HepG2 (cell line): ENCODE results near the gene SOX4. TPM values are rescaled to one million over a fixed set of nuclear protein-coding genes. Genes with fewer than 3 reads are reported as not detected.

Experiments used
- AGO2 ChIP-seq: fragments of 200-400 bp; formaldehyde crosslinking; optimal IDR thresholded peaks from 2 replicates; pipeline ENCODE3; 2017; ENCODE audit warnings: mild to moderate bottlenecking, low read depth, low read length, moderate library complexity
- EHMT2 ChIP-seq: fragments of 200-600 bp; sonication (generic); IDR thresholded peaks from 2 replicates; pipeline ENCODE4 v1.7.0; 2017; ENCODE audit warnings: antibody characterized with exemption, low read depth, low read length, borderline replicate concordance
- EZH2 ChIP-seq: conservative IDR thresholded peaks from 2 replicates; pipeline ENCODE4 v1.6.1; 2012; ENCODE audit warnings: mild to moderate bottlenecking, low read depth, low read length, moderate library complexity
- GLI4 ChIP-seq: sonication (generic); formaldehyde crosslinking; IDR thresholded peaks from 2 replicates; pipeline ENCODE4 v1.5.1; 2020; ENCODE audit warnings: missing genetic modification reagents, mild to moderate bottlenecking, moderate library complexity, borderline replicate concordance
- HNF4G ChIP-seq, 2 experiments: sonication (generic) in 1 of 2; formaldehyde crosslinking in 1 of 2; IDR thresholded peaks; 2 replicates each; pipeline versions ENCODE4 v1.4.0 to v1.6.1; 2011 to 2020; ENCODE audit warnings: borderline replicate concordance in 2 of 2, low read depth in 2 of 2, mild to moderate bottlenecking in 2 of 2, low read length in 1 of 2, missing genetic modification reagents in 1 of 2, moderate library complexity in 1 of 2
- IRF2 ChIP-seq: IDR thresholded peaks from 2 replicates; pipeline ENCODE4 v1.6.1; 2018; ENCODE audit warnings: missing genetic modification reagents, missing compliant biosample characterization
- KDM3A ChIP-seq: IDR thresholded peaks from 2 replicates; pipeline ENCODE4 v1.6.1; 2018; ENCODE audit warnings: low read depth, missing compliant biosample characterization
- MAZ ChIP-seq, 2 experiments: sonication (generic) in 1 of 2; formaldehyde crosslinking in 1 of 2; IDR thresholded peaks; 2 replicates each; pipeline versions ENCODE4 v1.5.0 to v1.6.1; 2012 to 2020; ENCODE audit warnings: low read depth in 2 of 2, mild to moderate bottlenecking in 2 of 2, borderline replicate concordance in 1 of 2, improper control_type of control experiment in 1 of 2, low read length in 1 of 2, missing genetic modification reagents in 1 of 2, moderate library complexity in 1 of 2
- NFE2L1 ChIP-seq: sonication (generic); formaldehyde crosslinking; IDR thresholded peaks from 2 replicates; pipeline ENCODE4 v1.4.0; 2020; ENCODE audit warnings: missing genetic modification reagents, mild to moderate bottlenecking, borderline replicate concordance
- NONO ChIP-seq, 2 experiments: fragments of 450-650 bp in 1 of 2; sonication (generic) in 1 of 2; formaldehyde crosslinking in 1 of 2; IDR thresholded peaks in 1 of 2; conservative IDR thresholded peaks in 1 of 2; 2 replicates each; pipeline versions ENCODE4 v1.6.1 to v1.8.0; 2017 to 2022; ENCODE audit warnings: mild to moderate bottlenecking in 1 of 2, missing genetic modification reagents in 1 of 2, moderate library complexity in 1 of 2
- PAX8 ChIP-seq: sonication (generic); formaldehyde crosslinking; IDR thresholded peaks from 2 replicates; pipeline ENCODE4 v1.8.0; 2022; ENCODE audit warnings: mild to moderate bottlenecking, missing genetic modification reagents, borderline replicate concordance
- SMC3 ChIP-seq: IDR thresholded peaks from 2 replicates; pipeline ENCODE4 v1.6.1; 2011; ENCODE audit warnings: low read length, improper control_type of control experiment
- STAG1 ChIP-seq: sonication (generic); formaldehyde crosslinking; IDR thresholded peaks from 2 replicates; pipeline ENCODE4 v1.4.0; 2020; ENCODE audit warnings: missing genetic modification reagents
- TAF15 ChIP-seq: fragments of 200-400 bp; formaldehyde crosslinking; IDR thresholded peaks from one replicate; pipeline ENCODE4 v1.6.1; 2018; ENCODE audit warnings: mild to moderate bottlenecking, low read depth, low read length; ENCODE audit not compliant: poor library complexity, severe bottlenecking
- TCF7L2 ChIP-seq: IDR thresholded peaks from 2 replicates; pipeline ENCODE4 v1.6.1; 2011; ENCODE audit warnings: mild to moderate bottlenecking, low read depth, low read length, moderate library complexity
- ZFP41 ChIP-seq: sonication (generic); formaldehyde crosslinking; IDR thresholded peaks from 2 replicates; pipeline ENCODE4 v1.4.0; 2020; ENCODE audit warnings: mild to moderate bottlenecking, missing genetic modification reagents, borderline replicate concordance
- ZFY ChIP-seq: sonication (generic); formaldehyde crosslinking; IDR thresholded peaks from 2 replicates; pipeline ENCODE4 v1.4.0; 2020; ENCODE audit warnings: missing genetic modification reagents
- ZNF256 ChIP-seq: sonication (generic); formaldehyde crosslinking; conservative IDR thresholded peaks from 2 replicates; pipeline ENCODE4 v1.4.0; 2020; ENCODE audit warnings: missing genetic modification reagents
- ZNF263 ChIP-seq: sonication (generic); formaldehyde crosslinking; IDR thresholded peaks from 2 replicates; pipeline ENCODE4 v1.4.0; 2020; ENCODE audit warnings: missing genetic modification reagents
- polyA plus RNA-seq, 8 experiments: library from polyadenylated mRNA; depleted of rRNA in 3 of 8; stranded (reverse) in 7 of 8; unstranded in 1 of 8; fragments of >200 nt; fragmentation: Illumina TruSeq in 4 of 8; extraction: Trizol in 4 of 8; gene quantifications; 2 replicates each; pipeline versions ENCODE4 v1.2.1 to v1.2.3, GENCODE V29; 2011 to 2016; ENCODE audit warnings: low read depth in 4 of 8, missing spikeins in 1 of 8, mixed read lengths in 1 of 8; ENCODE audit not compliant: insufficient read depth in 1 of 8
- total RNA-seq, 5 experiments: library from RNA; depleted of rRNA; stranded (reverse); fragments of >200 nt; fragmentation: Illumina TruSeq; extraction: Trizol; gene quantifications; 2 replicates each; pipeline ENCODE4 v1.2.3, GENCODE V29; 2016; ENCODE audit warnings: low read depth in 1 of 5
- TF ChIP-seq, protein P1 (sequence below): sonication (generic); formaldehyde crosslinking; IDR thresholded peaks from 2 replicates; pipeline ENCODE4 v1.9.0; 2021; ENCODE audit warnings: missing genetic modification reagents, borderline replicate concordance
- TF ChIP-seq, protein P2 (sequence below): sonication (generic); formaldehyde crosslinking; IDR thresholded peaks from 2 replicates; pipeline ENCODE4 v1.5.0; 2020; ENCODE audit warnings: mild to moderate bottlenecking, low read depth, missing genetic modification reagents, borderline replicate concordance
- TF ChIP-seq, protein P3 (sequence below): sonication (generic); formaldehyde crosslinking; IDR thresholded peaks from 2 replicates; pipeline ENCODE4 v1.5.0; 2020; ENCODE audit warnings: mild to moderate bottlenecking, missing genetic modification reagents
- TF ChIP-seq, protein P4 (sequence below): IDR thresholded peaks from 2 replicates; pipeline ENCODE4 v1.6.1; 2016

The SOX4 gene
- total and polyA plus RNA-seq, 2 of the 13 experiments (the other 11 are each of a cell fraction or from before 2014, with no cell fraction given), result 2.6 to 3.4 TPM

GRCh38 chr6:21595285-21596144, 2.0 kb downstream of the SOX4 start (continued):
- no peak for TF ChIP-seq ZNF256 (CRISPR knock-in tag)
- TF ChIP-seq NONO (IDR thresholded peaks at IDR 0.05), result no peak
- no peak for TF ChIP-seq NONO (CRISPR knock-in tag; conservative IDR thresholded peaks at IDR 0.05)
- no peak for TF ChIP-seq MAZ (IDR thresholded peaks at IDR 0.05; ENCODE audit: borderline replicate concordance, low read depth, low read length)
- TF ChIP-seq MAZ (CRISPR knock-in tag; IDR thresholded peaks at IDR 0.05; ENCODE audit: low read depth), result no peak
- TF ChIP-seq EZH2, result no peak; the same call in 1 of the 2 replicates
- no peak for TF ChIP-seq TAF15
- TF ChIP-seq KDM3A, result no peak
- peak; percentile 67 for TF ChIP-seq ZNF263
- no peak for TF ChIP-seq HNF4G (IDR thresholded peaks at IDR 0.05; ENCODE audit: borderline replicate concordance, low read depth, low read length)
- TF ChIP-seq HNF4G (CRISPR knock-in tag; IDR thresholded peaks at IDR 0.05; ENCODE audit: borderline replicate concordance, low read depth), result no peak
- TF ChIP-seq STAG1 (CRISPR knock-in tag), result no peak
- no peak for TF ChIP-seq IRF2 (CRISPR knock-in tag)
- no peak for TF ChIP-seq ZFP41 (CRISPR knock-in tag)
- TF ChIP-seq GLI4 (CRISPR knock-in tag), result no peak
- TF ChIP-seq ZFY, result 0 out of 2 replicates have a peak, but pooled peaks have one; percentile 17
- TF ChIP-seq, protein P1, sequence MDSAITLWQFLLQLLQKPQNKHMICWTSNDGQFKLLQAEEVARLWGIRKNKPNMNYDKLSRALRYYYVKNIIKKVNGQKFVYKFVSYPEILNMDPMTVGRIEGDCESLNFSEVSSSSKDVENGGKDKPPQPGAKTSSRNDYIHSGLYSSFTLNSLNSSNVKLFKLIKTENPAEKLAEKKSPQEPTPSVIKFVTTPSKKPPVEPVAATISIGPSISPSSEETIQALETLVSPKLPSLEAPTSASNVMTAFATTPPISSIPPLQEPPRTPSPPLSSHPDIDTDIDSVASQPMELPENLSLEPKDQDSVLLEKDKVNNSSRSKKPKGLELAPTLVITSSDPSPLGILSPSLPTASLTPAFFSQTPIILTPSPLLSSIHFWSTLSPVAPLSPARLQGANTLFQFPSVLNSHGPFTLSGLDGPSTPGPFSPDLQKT (CRISPR knock-in tag), result no peak
- TF ChIP-seq SMC3, result no peak
- TF ChIP-seq TCF7L2, result no peak
- TF ChIP-seq, protein P2, sequence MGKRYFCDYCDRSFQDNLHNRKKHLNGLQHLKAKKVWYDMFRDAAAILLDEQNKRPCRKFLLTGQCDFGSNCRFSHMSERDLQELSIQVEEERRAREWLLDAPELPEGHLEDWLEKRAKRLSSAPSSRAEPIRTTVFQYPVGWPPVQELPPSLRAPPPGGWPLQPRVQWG, result no peak
- TF ChIP-seq, protein P3, sequence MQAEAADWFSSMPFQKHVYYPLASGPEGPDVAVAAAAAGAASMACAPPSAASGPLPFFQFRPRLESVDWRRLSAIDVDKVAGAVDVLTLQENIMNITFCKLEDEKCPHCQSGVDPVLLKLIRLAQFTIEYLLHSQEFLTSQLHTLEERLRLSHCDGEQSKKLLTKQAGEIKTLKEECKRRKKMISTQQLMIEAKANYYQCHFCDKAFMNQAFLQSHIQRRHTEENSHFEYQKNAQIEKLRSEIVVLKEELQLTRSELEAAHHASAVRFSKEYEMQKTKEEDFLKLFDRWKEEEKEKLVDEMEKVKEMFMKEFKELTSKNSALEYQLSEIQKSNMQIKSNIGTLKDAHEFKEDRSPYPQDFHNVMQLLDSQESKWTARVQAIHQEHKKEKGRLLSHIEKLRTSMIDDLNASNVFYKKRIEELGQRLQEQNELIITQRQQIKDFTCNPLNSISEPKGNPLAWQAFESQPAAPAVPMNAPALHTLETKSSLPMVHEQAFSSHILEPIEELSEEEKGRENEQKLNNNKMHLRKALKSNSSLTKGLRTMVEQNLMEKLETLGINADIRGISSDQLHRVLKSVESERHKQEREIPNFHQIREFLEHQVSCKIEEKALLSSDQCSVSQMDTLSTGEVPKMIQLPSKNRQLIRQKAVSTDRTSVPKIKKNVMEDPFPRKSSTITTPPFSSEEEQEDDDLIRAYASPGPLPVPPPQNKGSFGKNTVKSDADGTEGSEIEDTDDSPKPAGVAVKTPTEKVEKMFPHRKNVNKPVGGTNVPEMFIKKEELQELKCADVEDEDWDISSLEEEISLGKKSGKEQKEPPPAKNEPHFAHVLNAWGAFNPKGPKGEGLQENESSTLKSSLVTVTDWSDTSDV (CRISPR knock-in tag), result no peak
- no peak for TF ChIP-seq EHMT2
- no peak for TF ChIP-seq NFE2L1 (CRISPR knock-in tag)
- peak; percentile 39 for TF ChIP-seq AGO2
- TF ChIP-seq PAX8 (CRISPR knock-in tag), result no peak
- TF ChIP-seq, protein P4, sequence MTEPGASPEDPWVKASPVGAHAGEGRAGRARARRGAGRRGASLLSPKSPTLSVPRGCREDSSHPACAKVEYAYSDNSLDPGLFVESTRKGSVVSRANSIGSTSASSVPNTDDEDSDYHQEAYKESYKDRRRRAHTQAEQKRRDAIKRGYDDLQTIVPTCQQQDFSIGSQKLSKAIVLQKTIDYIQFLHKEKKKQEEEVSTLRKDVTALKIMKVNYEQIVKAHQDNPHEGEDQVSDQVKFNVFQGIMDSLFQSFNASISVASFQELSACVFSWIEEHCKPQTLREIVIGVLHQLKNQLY, result no peak
